OCI-LY7 (cell line): ENCODE results near the gene CABP7. TPM values are rescaled to one million over a fixed set of nuclear protein-coding genes. Genes with fewer than 3 reads are reported as not detected.

Experiments
- small RNA-seq: library from RNA; depleted of rRNA; stranded (forward); fragments of <200 nt; gene quantifications from one replicate; pipeline ENCODE3, GENCODE V24; 2014
- total RNA-seq, 2 experiments: library from RNA; depleted of rRNA in 1 of 2; stranded (reverse); fragments of >200 nt in 1 of 2; shearing (Covaris generic) in 1 of 2; gene quantifications; 2 replicates each; pipeline ENCODE4 v1.2.3, GENCODE V29; 2014 to 2022

The CABP7 gene
- total RNA-seq, 2 experiments from 2014 or later = 0.06 TPM; not detected in 1

Small RNA genes within 50 kb of the gene (small RNA-seq; reads per million reads assigned to genes)
- gene AC004882.2 = not detected
- gene RF00019 = not detected

Other genes with a start within 250 kb of the CABP7 start
- gene NEFH, start 239.8 kb upstream of the CABP7 start, total RNA-seq (2014; rRNA removed; shearing (Covaris generic)) = not detected in 2 replicates
- not detected in 2 replicates for gene NEFH, start 239.8 kb upstream of the CABP7 start, total RNA-seq (2022)
- gene THOC5, start 166.2 kb upstream of the CABP7 start, total RNA-seq (2014; rRNA removed; shearing (Covaris generic)) = 35.9 and 38.5 TPM in 2 replicates
- 52.7 and 56.7 TPM in 2 replicates for gene THOC5, start 166.2 kb upstream of the CABP7 start, total RNA-seq (2022)
- gene NIPSNAP1, start 138.9 kb upstream of the CABP7 start, total RNA-seq (2014; rRNA removed; shearing (Covaris generic)) = 49.4 and 51.8 TPM in 2 replicates
- 61.1 and 61.9 TPM in 2 replicates for gene NIPSNAP1, start 138.9 kb upstream of the CABP7 start, total RNA-seq (2022)
- gene NF2, start 116.4 kb upstream of the CABP7 start, total RNA-seq (2014; rRNA removed; shearing (Covaris generic)) = 20.8 and 22.2 TPM in 2 replicates
- 31.6 and 34.8 TPM in 2 replicates for gene NF2, start 116.4 kb upstream of the CABP7 start, total RNA-seq (2022)
- 19.1 and 22.1 TPM in 2 replicates for gene ZMAT5, start 47.0 kb downstream of the CABP7 start, total RNA-seq (2014; rRNA removed; shearing (Covaris generic))
- gene ZMAT5, start 47.0 kb downstream of the CABP7 start, total RNA-seq (2022) = 20.4 and 21.2 TPM in 2 replicates
- 85.9 and 108 TPM in 2 replicates for gene UQCR10, start 47.4 kb downstream of the CABP7 start, total RNA-seq (2014; rRNA removed; shearing (Covaris generic))
- gene UQCR10, start 47.4 kb downstream of the CABP7 start, total RNA-seq (2022) = 104 and 111 TPM in 2 replicates
- gene ASCC2, start 118.3 kb downstream of the CABP7 start, total RNA-seq (2014; rRNA removed; shearing (Covaris generic)) = 40.2 and 44.1 TPM in 2 replicates
- gene ASCC2, start 118.3 kb downstream of the CABP7 start, total RNA-seq (2022) = 68.8 and 75.0 TPM in 2 replicates
- gene MTMR3, start 163.2 kb downstream of the CABP7 start, total RNA-seq (2014; rRNA removed; shearing (Covaris generic)) = 10.9 and 22.2 TPM in 2 replicates
- 17.6 and 24.4 TPM in 2 replicates for gene MTMR3, start 163.2 kb downstream of the CABP7 start, total RNA-seq (2022)